Measurements from ENCODE around the gene ASIP.

Gene ASIP

GRCh38 chr20:34302723-34303533, 61.7 kb downstream of the ASIP start, which contains the start of gene AHCY:
Gene AHCY (minus strand): TSS chr20:34303355. CDS start chr20:34303270, 85 bp downstream.
- DNase-seq (ENCODE audit: low read depth), result peak; percentile 88
- H3K4me3 ChIP-seq (ENCODE audit: low read depth, low read length), result peak within 1 kb of the TSS; percentile 86

- DNase-seq (ENCODE audit: low read depth), result no peak
- H3K4me3 ChIP-seq (ENCODE audit: low read depth, low read length), result no peak overlapping the region
Measured at GRCh38 chr20:34305333-34306230, 64.4 kb downstream of the ASIP start.

GRCh38 chr20:34309691-34310090, 68.5 kb downstream of the ASIP start:
- DNase-seq (ENCODE audit: low read depth), result no peak
- no peak overlapping the region for H3K4me3 ChIP-seq (ENCODE audit: low read depth, low read length)

- no peak overlapping the region for H3K4me3 ChIP-seq (ENCODE audit: low read depth, low read length)
- no peak for DNase-seq (ENCODE audit: low read depth)
Measured at GRCh38 chr20:34310481-34311117, 69.4 kb downstream of the ASIP start.

GRCh38 chr20:34311118-34312023, 70.1 kb downstream of the ASIP start:
- peak overlapping the region; percentile 5 for H3K4me3 ChIP-seq (ENCODE audit: low read depth, low read length)
- DNase-seq (ENCODE audit: low read depth), result no peak

- no peak for DNase-seq (ENCODE audit: low read depth)
- no peak overlapping the region for H3K4me3 ChIP-seq (ENCODE audit: low read depth, low read length)
Measured at GRCh38 chr20:34312024-34312460, 70.8 kb downstream of the ASIP start.

GRCh38 chr20:34312544-34313217, 71.5 kb downstream of the ASIP start:
- DNase-seq (ENCODE audit: low read depth), result peak; percentile 22
- H3K4me3 ChIP-seq (ENCODE audit: low read depth, low read length), result peak overlapping the region; percentile 4

GRCh38 chr20:34315236-34315635, 74.0 kb downstream of the ASIP start:
- H3K4me3 ChIP-seq (ENCODE audit: low read depth, low read length), result no peak overlapping the region
- DNase-seq (ENCODE audit: low read depth), result no peak

GRCh38 chr20:34316196-34316814, 75.1 kb downstream of the ASIP start:
- DNase-seq (ENCODE audit: low read depth), result no peak
- no peak overlapping the region for H3K4me3 ChIP-seq (ENCODE audit: low read depth, low read length)
